Peyer's patch (tissue), 4 donors: ENCODE results near the gene LIPC.

Experiments used
- POLR2A ChIP-seq, 2 donors: fragments of 450-650 bp; IDR thresholded peaks; one replicate each; pipeline ENCODE4 v1.5.1; 2017; ENCODE audit warnings: antibody characterized with exemption in 2 of 2, mild to moderate bottlenecking in 2 of 2, moderate library complexity in 2 of 2
- TF ChIP-seq, protein P1 (sequence below), 6 experiments: fragments of 450-650 bp in 4 of 6; fragments of 200-600 bp in 2 of 6; sonication (generic) in 1 of 6; IDR thresholded peaks; one replicate each; pipeline ENCODE4 v1.5.1; 2017 to 2019; ENCODE audit warnings: antibody characterized with exemption in 6 of 6, mild to moderate bottlenecking in 3 of 6, moderate library complexity in 1 of 6

DNA sequence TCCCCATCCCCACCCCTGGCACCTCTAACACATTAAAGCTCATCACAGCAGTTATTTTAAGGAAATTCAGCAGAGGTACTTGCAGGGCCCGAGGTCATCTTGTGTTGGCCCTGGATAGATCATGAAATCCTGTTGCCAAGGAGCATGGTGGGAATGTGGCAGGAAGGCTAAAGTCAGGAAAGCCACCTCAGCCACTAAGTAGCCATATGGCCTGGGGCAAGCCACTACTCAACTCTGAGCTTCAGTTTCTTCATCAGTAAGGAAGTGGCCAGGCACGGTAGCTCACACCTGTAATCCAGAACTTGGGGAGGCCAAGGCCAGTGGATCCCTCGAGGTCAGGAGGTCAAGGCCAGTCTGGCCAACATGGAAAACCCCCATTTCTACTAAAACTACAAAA lies 55.9 kb downstream of the LIPC start:
- TF ChIP-seq, protein P1, sequence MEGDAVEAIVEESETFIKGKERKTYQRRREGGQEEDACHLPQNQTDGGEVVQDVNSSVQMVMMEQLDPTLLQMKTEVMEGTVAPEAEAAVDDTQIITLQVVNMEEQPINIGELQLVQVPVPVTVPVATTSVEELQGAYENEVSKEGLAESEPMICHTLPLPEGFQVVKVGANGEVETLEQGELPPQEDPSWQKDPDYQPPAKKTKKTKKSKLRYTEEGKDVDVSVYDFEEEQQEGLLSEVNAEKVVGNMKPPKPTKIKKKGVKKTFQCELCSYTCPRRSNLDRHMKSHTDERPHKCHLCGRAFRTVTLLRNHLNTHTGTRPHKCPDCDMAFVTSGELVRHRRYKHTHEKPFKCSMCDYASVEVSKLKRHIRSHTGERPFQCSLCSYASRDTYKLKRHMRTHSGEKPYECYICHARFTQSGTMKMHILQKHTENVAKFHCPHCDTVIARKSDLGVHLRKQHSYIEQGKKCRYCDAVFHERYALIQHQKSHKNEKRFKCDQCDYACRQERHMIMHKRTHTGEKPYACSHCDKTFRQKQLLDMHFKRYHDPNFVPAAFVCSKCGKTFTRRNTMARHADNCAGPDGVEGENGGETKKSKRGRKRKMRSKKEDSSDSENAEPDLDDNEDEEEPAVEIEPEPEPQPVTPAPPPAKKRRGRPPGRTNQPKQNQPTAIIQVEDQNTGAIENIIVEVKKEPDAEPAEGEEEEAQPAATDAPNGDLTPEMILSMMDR (IDR thresholded peaks at IDR 0.05) = no peak
- no peak for TF ChIP-seq POLR2A (IDR thresholded peaks at IDR 0.05)
